A673 (cell line): ENCODE results near the gene POLA1.

Source experiments
- CTCF ChIP-seq: fragments of 300-800, 200-600 bp; sonication (generic); conservative IDR thresholded peaks from 2 replicates; pipeline ENCODE4 v1.5.1; 2017; ENCODE audit warnings: low read depth, mild to moderate bottlenecking, antibody characterized with exemption, low read length, moderate library complexity, mixed read lengths
- EZH2 ChIP-seq: fragments of 200-600 bp; sonication (generic); IDR thresholded peaks from 2 replicates; pipeline ENCODE4 v1.6.1; 2017; ENCODE audit warnings: borderline replicate concordance, low read depth, mild to moderate bottlenecking, mixed read lengths, antibody characterized with exemption, low read length; ENCODE audit not compliant: poor library complexity, severe bottlenecking

- TF ChIP-seq CTCF: no peak
- no peak for TF ChIP-seq EZH2
Measured at GRCh38 chrX:24890677-24891076, 197.0 kb downstream of the POLA1 start.
